Inflammatory macrophage treated with lipopolysaccharide for 1 hour (primary cell): ENCODE data around the gene LRSAM1.

ENCODE experiments used
- DNase-seq, 2 donors: peaks; one replicate each; pipeline ENCODE4 v3.0.0-alpha.2; 2020 to 2022

Gene LRSAM1

GRCh38 chr9:127519301-127520166 is 68.2 kb downstream of the LRSAM1 start:
- peak; percentile 93 to 97 for DNase-seq

- DNase-seq = no peak
These were observed 69.9 kb downstream of the LRSAM1 start for GRCh38 chr9:127520941-127521918.

GRCh38 chr9:127521919-127522304 is 70.6 kb downstream of the LRSAM1 start:
- no peak for DNase-seq

GRCh38 chr9:127522727-127523126 is 71.4 kb downstream of the LRSAM1 start:
- DNase-seq = no peak

GRCh38 chr9:127523312-127523851 is 72.1 kb downstream of the LRSAM1 start:
- DNase-seq = peak; percentile 30 to 60

- DNase-seq = no peak
These were observed 73.1 kb downstream of the LRSAM1 start for GRCh38 chr9:127524373-127524772.

GRCh38 chr9:127525401-127526188 is 74.3 kb downstream of the LRSAM1 start:
- peak; percentile 53 to 78 for DNase-seq

- DNase-seq = no peak
These were observed 75.6 kb downstream of the LRSAM1 start for GRCh38 chr9:127526655-127527559.

- no peak for DNase-seq
These were observed 76.4 kb downstream of the LRSAM1 start for GRCh38 chr9:127527560-127528268.

GRCh38 chr9:127528422-127529251 is 77.3 kb downstream of the LRSAM1 start:
- DNase-seq = no peak

- no peak for DNase-seq
These were observed 78.4 kb downstream of the LRSAM1 start for GRCh38 chr9:127529671-127530070.

- DNase-seq = no peak
These were observed 79.1 kb downstream of the LRSAM1 start for GRCh38 chr9:127530206-127530941.

- DNase-seq = no peak
These were observed 80.4 kb downstream of the LRSAM1 start for GRCh38 chr9:127531676-127532075.

- no peak for DNase-seq
These were observed 83.1 kb downstream of the LRSAM1 start for GRCh38 chr9:127534250-127534906.

GRCh38 chr9:127534931-127535330 is 83.6 kb downstream of the LRSAM1 start:
- no peak for DNase-seq

- DNase-seq = no peak
These were observed 84.1 kb downstream of the LRSAM1 start for GRCh38 chr9:127535396-127535795.

- DNase-seq = no peak
These were observed 84.5 kb downstream of the LRSAM1 start for GRCh38 chr9:127535834-127536233.

- no peak for DNase-seq
These were observed 85.2 kb downstream of the LRSAM1 start for GRCh38 chr9:127536499-127536898.
